CD4-positive, alpha-beta T cell (primary cell): ENCODE measurements around the gene GK. TPM values are rescaled to one million over a fixed set of nuclear protein-coding genes. Genes with fewer than 3 reads are reported as not detected.
A peak's percentile ranks its signal among the peaks of the same experiment; 100 is the strongest.
"Not testable (repeated sequence)": the region's sequence is repeated elsewhere in the genome, so short reads cannot be mapped to it uniquely, and the experiment has no call there.

Experiments
- ATAC-seq: fragments of 200-7000 bp; cut with Tn5 transposase; one replicate; pipeline ENCODE4 v1.10.0; 2022; ENCODE audit warnings: mild to moderate bottlenecking; ENCODE audit not compliant: poor library complexity
- CTCF ChIA-PET: fragments of 350-600 bp; sonication (Branson Sonifier 250); formaldehyde crosslinking; loops from one replicate; lab custom pipeline; 2021; ENCODE audit warnings: antibody characterized with exemption, inconsistent platforms; lab: Charles Lee
- POLR2A ChIA-PET: fragments of 350-600 bp; sonication (Branson Sonifier 250); formaldehyde crosslinking; loops from one replicate; lab custom pipeline; 2021; ENCODE audit warnings: antibody characterized with exemption, inconsistent platforms; lab: Charles Lee
- DNase-seq, 14 experiments: peaks; one replicate each; pipeline ENCODE4 v3.0.0-alpha.2; 2013 to 2020; ENCODE audit warnings: mixed read lengths in 2 of 14
- H3K27ac ChIP-seq, 2 donors: one replicate each; pipeline versions ENCODE4 v1.5.1 to v1.7.0; 2013; ENCODE audit warnings: low read length in 2 of 2, low read depth in 1 of 2, mild to moderate bottlenecking in 1 of 2
- H3K27me3 ChIP-seq, 2 experiments: 1 replicate in 1 of 2; 2 replicates in 1 of 2; pipeline versions ENCODE4 v1.6.1 to v1.7.0; 2013; ENCODE audit warnings: low read length in 2 of 2, control low read depth in 1 of 2, mild to moderate bottlenecking in 1 of 2, moderate library complexity in 1 of 2; ENCODE audit not compliant: insufficient read depth in 2 of 2, control insufficient read depth in 1 of 2
- H3K36me3 ChIP-seq: one replicate; pipeline ENCODE4 v1.6.1; 2013; ENCODE audit warnings: low read length, control low read depth; ENCODE audit not compliant: insufficient read depth
- H3K4me1 ChIP-seq: one replicate; pipeline ENCODE4 v1.6.1; 2013; ENCODE audit warnings: low read length, control low read depth; ENCODE audit not compliant: insufficient read depth
- H3K4me3 ChIP-seq: one replicate; pipeline ENCODE4 v1.5.1; 2013; ENCODE audit warnings: mild to moderate bottlenecking, low read length, moderate library complexity
- H3K9me3 ChIP-seq, 2 experiments: 1 replicate in 1 of 2; 2 replicates in 1 of 2; pipeline versions ENCODE4 v1.6.1 to v1.7.0; 2013; ENCODE audit warnings: low read length in 2 of 2, mild to moderate bottlenecking in 2 of 2, control low read depth in 1 of 2, moderate library complexity in 1 of 2; ENCODE audit not compliant: control insufficient read depth in 1 of 2, insufficient read depth in 1 of 2
- H3K27ac Mint-ChIP-seq: one replicate; pipeline ENCODE4 v1.8.0; 2020; ENCODE audit warnings: mixed read lengths
- H3K27me3 Mint-ChIP-seq: one replicate; pipeline ENCODE4 v1.8.0; 2021; ENCODE audit warnings: mixed read lengths
- H3K36me3 Mint-ChIP-seq: one replicate; pipeline ENCODE4 v1.8.0; 2021; ENCODE audit warnings: low read depth, mixed read lengths
- H3K4me1 Mint-ChIP-seq: one replicate; pipeline ENCODE4 v1.8.0; 2021; ENCODE audit warnings: low read depth, mixed read lengths
- H3K4me3 Mint-ChIP-seq: one replicate; pipeline ENCODE4 v1.8.0; 2020; ENCODE audit warnings: mild to moderate bottlenecking, mixed read lengths
- H3K9me3 Mint-ChIP-seq: one replicate; pipeline ENCODE4 v1.8.0; 2020; ENCODE audit warnings: mixed read lengths
- CTCF ChIP-seq: fragments of 200-600 bp; IDR thresholded peaks from one replicate; pipeline ENCODE4 v1.8.0; 2022; ENCODE audit warnings: antibody characterized with exemption, mild to moderate bottlenecking
- intact Hi-C, 2 experiments: fragments of 100-400 bp; cut with DNase I in 1 of 2; cut with micrococcal nuclease in 1 of 2; formaldehyde crosslinking; loops; one replicate each; pipeline versions ENCODE4 v1.15.1 to v1.9.0; 2023 to 2025; cut with DNase I, micrococcal nuclease
- total RNA-seq, 174 experiments: library from RNA in 2 of 174; stranded (reverse) in 2 of 174; gene quantifications; one replicate each; pipeline ENCODE4 v1.2.3 and lab custom pipeline; 2021 to 2026

Gene GK
- total RNA-seq, 2 experiments from 2014 or later: 1.4 to 1.9 TPM

GRCh38 chrX:30635630-30636029, 17.6 kb upstream of the GK start:
- intact Hi-C loops: loop anchor here in 1 of 2 experiments (2.0 kb wide), 1 partner anchor 77 kb away; no protein-coding TSS in a partner anchor
- no peak overlapping the region for H3K4me3 Mint-ChIP-seq
- ChIA-PET POLR2A (no interaction called here), CTCF (interaction anchor here (0.7 to 0.9 kb wide), 2 partner anchors 63 to 1635 kb away, joined by 3 read pairs; no protein-coding TSS in a partner anchor)
- H3K27ac Mint-ChIP-seq: no peak overlapping the region
- Histone ChIP-seq H3K9me3 (no peaks in the 10 kb centered on the region), H3K4me3 (no peak overlapping the region), H3K27ac (no peak overlapping the region), H3K27me3 (no peaks in the 10 kb centered on the region), H3K4me1 (no peaks in the 10 kb centered on the region), H3K36me3 (no peaks in the 10 kb centered on the region)
- H3K27me3 Mint-ChIP-seq: no peaks in the 10 kb centered on the region
- no peaks in the 10 kb centered on the region for H3K9me3 Mint-ChIP-seq
- DNase-seq (peak in 3 of 14 experiments; percentile 15 to 45 (median 39)), ATAC-seq (no peak)
- peak; percentile 19 for TF ChIP-seq CTCF
- H3K36me3 Mint-ChIP-seq: no peaks in the 10 kb centered on the region
- no peaks in the 10 kb centered on the region for H3K4me1 Mint-ChIP-seq

GRCh38 chrX:30637874-30638815, 15.1 kb upstream of the GK start:
- H3K27ac Mint-ChIP-seq: no peak overlapping the region
- CTCF ChIA-PET: no interaction called here

GRCh38 chrX:30639702-30640101, 13.5 kb upstream of the GK start:
- H3K4me1 Mint-ChIP-seq, H3K4me1 ChIP-seq: not testable (repeated sequence)

More at GRCh38 chrX:30637874-30638815, 15.1 kb upstream of the GK start:
- POLR2A ChIA-PET: no interaction called here
- no peak for ATAC-seq
- Histone ChIP-seq H3K27ac (no peak overlapping the region), H3K4me3 (no peak overlapping the region), H3K4me1 (no peaks in the 10 kb centered on the region), H3K36me3 (no peaks in the 10 kb centered on the region), H3K27me3 (no peaks in the 10 kb centered on the region), H3K9me3 (no peaks in the 10 kb centered on the region)
- intact Hi-C loops: no loop called here
- Mint-ChIP-seq H3K4me3 (no peak overlapping the region), H3K36me3 (no peaks in the 10 kb centered on the region), H3K9me3 (no peaks in the 10 kb centered on the region), H3K27me3 (no peaks in the 10 kb centered on the region), H3K4me1 (no peaks in the 10 kb centered on the region)
- TF ChIP-seq CTCF: no peak
- peak in 1 of 14 experiments; percentile 16 for DNase-seq

More at GRCh38 chrX:30639702-30640101, 13.5 kb upstream of the GK start:
- POLR2A ChIA-PET, H3K4me3 Mint-ChIP-seq, H3K9me3 ChIP-seq, DNase-seq, H3K4me3 ChIP-seq, CTCF ChIA-PET, H3K27ac ChIP-seq, H3K27me3 ChIP-seq, H3K36me3 ChIP-seq, H3K27me3 Mint-ChIP-seq, H3K36me3 Mint-ChIP-seq, H3K9me3 Mint-ChIP-seq, ATAC-seq, H3K27ac Mint-ChIP-seq: not testable (repeated sequence)
- intact Hi-C loops: loop anchor here in 1 of 2 experiments (10.0 kb wide), 1 partner anchor 195 kb away; no protein-coding TSS in a partner anchor
